ENCODE data around the gene RNASET2. TPM values are rescaled to one million over a fixed set of nuclear protein-coding genes. Genes with fewer than 3 reads are reported as not detected.
A peak's percentile ranks its signal among the peaks of the same experiment; 100 is the strongest.

The RNASET2 gene
- total and polyA plus RNA-seq, 10 of the 15 experiments (the other 5 are each of a cell fraction or from before 2014, with no cell fraction given): 5.5 to 225 (median 50.2) TPM

GRCh38 chr6:166998256-166999144 lies 42.1 kb upstream of the RNASET2 start (continued):
- TF ChIP-seq CTCF (IDR thresholded peaks at IDR 0.05 in 2 of 3, conservative IDR thresholded peaks at IDR 0.05 in 1 of 3; ENCODE audit: control insufficient read depth in 2 of 3, extremely low read depth in 1 of 3, insufficient read depth in 1 of 3, low read depth in 3 of 3, low read length in 3 of 3) (peak in 1 of 3 experiments; percentile 36; a peak in 1 of 6 replicates), POLR2AphosphoS2 (IDR thresholded peaks at IDR 0.05; ENCODE audit: low read depth, low read length) (no peak), POLR2A (IDR thresholded peaks at IDR 0.05; ENCODE audit: low read depth, low read length) (peak; percentile 87), MAX (IDR thresholded peaks at IDR 0.05; ENCODE audit: low read depth, low read length) (peak; percentile 84), E2F8 (IDR thresholded peaks at IDR 0.05; ENCODE audit: low read depth, partially characterized antibody) (no peak), NKRF (conservative IDR thresholded peaks at IDR 0.05) (peak; percentile 100), E2F4 (IDR thresholded peaks at IDR 0.05; ENCODE audit: low read depth, low read length) (peak; percentile 96), SP1 (IDR thresholded peaks at IDR 0.05; ENCODE audit: low read depth, low read length) (peak; percentile 66), SIN3A (IDR thresholded peaks at IDR 0.05; ENCODE audit: low read depth, low read length) (peak; percentile 99), NFIC (IDR thresholded peaks at IDR 0.05; ENCODE audit: low read depth, low read length) (no peak), MXI1 (IDR thresholded peaks at IDR 0.05; ENCODE audit: low read depth, low read length) (peak; percentile 97), HDAC2 (IDR thresholded peaks at IDR 0.05) (peak; percentile 88; the same call in 1 of the 2 replicates), FOXK2 (IDR thresholded peaks at IDR 0.05) (no peak), BHLHE40 (IDR thresholded peaks at IDR 0.05; ENCODE audit: borderline replicate concordance in 1 of 2, low read depth in 2 of 2, low read length in 1 of 2) (peak in 1 of 2 experiments; percentile 8; a peak in 1 of 4 replicates), EGR1 (IDR thresholded peaks at IDR 0.05; ENCODE audit: borderline replicate concordance in 1 of 2, low read depth in 2 of 2, low read length in 2 of 2) (peak in 1 of 2 experiments; percentile 38; a peak in 1 of 3 replicates), NFYB (IDR thresholded peaks at IDR 0.05; ENCODE audit: insufficient read depth, low read depth, low read length) (peak; percentile 51; the same call in 1 of the 2 replicates)

All from GM12878 (cell line).